Measurements from ENCODE around the gene NTNG2. TPM values are rescaled to one million over a fixed set of nuclear protein-coding genes. Genes with fewer than 3 reads are reported as not detected.

The NTNG2 gene
- total RNA-seq, 4 donors from 2014 or later, result 0.10 to 1.0 (median 0.29) TPM

DNA sequence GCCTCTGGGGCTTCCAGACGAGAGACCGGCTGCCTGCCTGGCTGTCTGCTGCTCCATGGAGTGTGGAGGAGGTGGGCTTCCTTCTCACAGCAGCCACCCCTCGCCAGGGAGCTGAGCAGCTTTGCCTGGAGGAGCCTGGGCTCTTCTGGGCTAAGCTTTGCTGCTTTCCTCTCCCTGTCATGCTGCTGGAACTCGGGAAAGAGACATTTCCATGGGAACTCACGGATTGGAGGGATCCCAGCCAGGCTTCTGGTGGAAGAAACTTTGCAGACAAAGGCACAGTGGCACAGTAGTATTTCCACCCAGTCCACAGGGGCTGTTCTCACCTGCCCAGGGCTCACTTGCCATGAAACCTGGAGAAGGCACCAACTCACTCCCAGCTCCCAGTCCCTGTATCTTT, 5.6 kb upstream of the NTNG2 start:
- no peak overlapping the region for H3K4me3 ChIP-seq (ENCODE audit: low read depth, poor library complexity, severe bottlenecking)
- 6 to 20% methylated on average over 5 of the region's 5 CpGs for WGBS, 2 donors
- DNase-seq (ENCODE audit: low spot score in 2 of 2), result no peak
- intact Hi-C loops (cut with DNase I; ENCODE audit: low total_unique reads), result no loop called here
- no peak for TF ChIP-seq POLR2A (IDR thresholded peaks at IDR 0.05)
- TF ChIP-seq, protein P1, sequence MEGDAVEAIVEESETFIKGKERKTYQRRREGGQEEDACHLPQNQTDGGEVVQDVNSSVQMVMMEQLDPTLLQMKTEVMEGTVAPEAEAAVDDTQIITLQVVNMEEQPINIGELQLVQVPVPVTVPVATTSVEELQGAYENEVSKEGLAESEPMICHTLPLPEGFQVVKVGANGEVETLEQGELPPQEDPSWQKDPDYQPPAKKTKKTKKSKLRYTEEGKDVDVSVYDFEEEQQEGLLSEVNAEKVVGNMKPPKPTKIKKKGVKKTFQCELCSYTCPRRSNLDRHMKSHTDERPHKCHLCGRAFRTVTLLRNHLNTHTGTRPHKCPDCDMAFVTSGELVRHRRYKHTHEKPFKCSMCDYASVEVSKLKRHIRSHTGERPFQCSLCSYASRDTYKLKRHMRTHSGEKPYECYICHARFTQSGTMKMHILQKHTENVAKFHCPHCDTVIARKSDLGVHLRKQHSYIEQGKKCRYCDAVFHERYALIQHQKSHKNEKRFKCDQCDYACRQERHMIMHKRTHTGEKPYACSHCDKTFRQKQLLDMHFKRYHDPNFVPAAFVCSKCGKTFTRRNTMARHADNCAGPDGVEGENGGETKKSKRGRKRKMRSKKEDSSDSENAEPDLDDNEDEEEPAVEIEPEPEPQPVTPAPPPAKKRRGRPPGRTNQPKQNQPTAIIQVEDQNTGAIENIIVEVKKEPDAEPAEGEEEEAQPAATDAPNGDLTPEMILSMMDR (IDR thresholded peaks at IDR 0.05), result no peak

DNA sequence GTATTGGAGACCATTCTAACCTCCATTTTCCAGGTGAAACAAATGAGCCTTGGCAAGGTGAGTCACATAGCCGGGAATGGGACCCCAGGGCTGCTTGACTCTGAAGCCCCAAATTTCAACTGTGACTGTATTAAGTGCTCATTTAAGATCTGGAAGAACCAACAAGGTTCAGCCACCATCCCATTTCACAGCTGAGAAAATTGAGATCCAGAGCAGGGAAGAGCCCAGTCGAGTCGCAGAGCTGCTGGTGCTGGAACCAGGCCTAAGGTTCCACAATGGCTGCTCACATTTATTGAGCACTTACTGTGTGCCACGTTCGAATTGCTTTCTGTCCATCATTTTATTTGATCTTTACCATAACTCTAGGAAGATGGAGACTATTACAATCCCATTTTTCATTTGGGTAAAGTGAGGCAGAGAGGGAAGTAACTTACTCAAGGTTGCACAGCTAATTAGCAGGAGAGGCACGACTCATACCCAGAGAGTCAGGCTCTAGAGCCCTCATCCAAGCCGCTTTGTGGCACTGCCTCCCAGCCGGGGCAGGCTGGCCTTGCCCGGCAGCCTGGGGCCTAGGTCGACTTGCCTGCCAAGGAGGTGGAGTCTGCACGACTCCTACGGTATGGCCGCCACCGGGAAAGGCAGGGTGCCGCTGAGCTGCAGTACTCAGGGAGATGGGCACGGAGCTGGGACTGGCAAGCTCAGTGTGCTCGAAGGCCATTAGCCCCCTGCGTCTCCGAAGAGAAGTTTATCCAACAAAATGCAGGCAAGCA, 4.3 kb upstream of the NTNG2 start:
- H3K4me3 ChIP-seq (ENCODE audit: low read depth, poor library complexity, severe bottlenecking), result no peak overlapping the region
- WGBS, 2 donors, result 77 to 80% methylated on average over 19 of the region's 19 CpGs
- intact Hi-C loops (cut with DNase I; ENCODE audit: low total_unique reads), result no loop called here
- TF ChIP-seq POLR2A (IDR thresholded peaks at IDR 0.05), result no peak
- TF ChIP-seq, protein P1 (IDR thresholded peaks at IDR 0.05), result no peak
- DNase-seq (ENCODE audit: low spot score in 2 of 2), result no peak

DNA sequence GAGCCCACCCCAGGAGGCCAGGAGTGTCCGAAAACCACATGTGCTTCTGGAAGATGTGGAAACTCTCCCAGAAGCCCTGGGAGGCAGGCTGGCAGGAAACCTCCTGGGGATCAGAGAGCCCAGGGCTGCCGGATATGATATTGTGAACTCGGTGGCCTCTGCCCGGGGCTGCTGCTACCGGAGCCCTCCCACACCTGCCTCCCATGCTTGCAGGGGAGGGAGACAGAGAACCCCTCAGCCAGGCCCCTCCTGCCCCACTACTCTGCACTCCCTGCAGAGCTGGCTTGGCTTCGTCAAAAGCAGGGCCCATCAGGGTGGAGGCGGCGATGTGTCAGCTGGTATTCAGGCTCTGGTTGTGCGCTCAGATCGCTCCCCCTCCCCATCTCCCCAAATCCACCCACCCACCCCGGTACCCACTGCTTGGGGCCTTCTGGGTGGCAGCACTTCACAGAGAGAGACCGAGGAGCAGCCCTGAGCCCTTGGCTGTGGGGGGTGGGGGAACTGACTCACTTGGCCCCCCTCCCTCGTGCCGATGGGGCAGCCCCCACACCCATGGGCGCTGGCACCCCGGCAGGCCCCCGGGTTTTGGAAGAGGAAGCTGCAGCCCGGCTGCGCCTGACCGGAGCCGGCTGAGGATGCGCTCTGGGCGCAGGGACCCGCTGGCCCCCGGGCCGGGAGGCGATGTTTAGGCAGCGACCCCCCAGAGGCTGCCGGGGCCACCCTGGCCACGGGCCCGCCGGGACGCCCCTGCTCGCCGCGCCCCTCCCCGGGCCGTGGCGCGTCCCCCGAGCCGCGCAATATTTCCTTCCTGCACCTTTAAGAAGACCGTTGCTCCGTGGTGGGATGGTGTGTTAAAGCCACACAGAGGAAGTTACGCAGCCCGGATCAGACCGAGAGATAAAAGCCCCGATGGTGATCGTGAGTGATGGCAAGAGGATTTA, 786 bp upstream of the NTNG2 start:
- H3K4me3 ChIP-seq (ENCODE audit: low read depth, poor library complexity, severe bottlenecking), result peak overlapping the region; percentile 26
- intact Hi-C loops (cut with DNase I; ENCODE audit: low total_unique reads), result no loop called here
- no peak for TF ChIP-seq POLR2A (IDR thresholded peaks at IDR 0.05)
- TF ChIP-seq, protein P1 (IDR thresholded peaks at IDR 0.05), result no peak
- DNase-seq (ENCODE audit: low spot score in 2 of 2), result peak in 1 of 2 donors; percentile 28
- 3 to 7% methylated on average over 16 to 37 of the region's 50 CpGs for WGBS, 2 donors

DNA sequence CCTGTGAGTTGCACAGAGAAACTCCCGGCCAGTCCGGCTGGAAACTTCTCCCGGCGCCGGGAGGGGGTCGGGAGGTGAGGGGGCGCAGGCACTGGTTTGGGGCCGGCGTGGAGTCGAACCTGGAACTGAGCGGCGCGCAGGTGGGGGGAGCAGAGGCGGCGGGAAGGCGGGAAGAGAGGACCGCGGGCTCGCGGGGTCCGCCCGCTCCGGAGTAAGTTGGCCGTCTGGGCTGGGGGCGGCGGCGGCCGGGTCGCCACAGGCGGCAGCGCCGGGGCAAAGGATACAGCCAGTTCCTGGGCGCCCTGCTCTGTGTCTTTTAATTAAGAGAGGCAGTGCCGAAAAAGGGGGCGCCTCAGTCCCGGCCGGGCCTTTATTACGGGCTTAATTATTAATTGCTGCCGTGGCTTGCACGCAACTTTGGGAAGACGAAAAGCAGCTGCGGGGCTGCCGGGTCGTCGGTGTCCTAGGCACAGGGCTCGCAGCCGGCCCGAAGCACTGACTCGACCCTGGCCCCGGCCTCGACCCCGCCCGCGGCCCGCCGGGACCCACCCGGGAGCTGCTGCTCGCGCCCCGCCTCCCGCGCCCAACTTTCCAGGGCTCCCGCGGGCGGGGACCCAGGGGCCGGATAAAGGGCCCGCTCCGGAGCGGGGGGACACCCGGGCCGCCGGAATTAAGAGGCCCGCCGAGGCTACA, 1.1 kb downstream of the NTNG2 start:
- peak overlapping the region; percentile 20 for H3K4me3 ChIP-seq (ENCODE audit: low read depth, poor library complexity, severe bottlenecking)
- WGBS, 2 donors, result 1 to 2% methylated on average over 46 to 54 of the region's 74 CpGs
- DNase-seq (ENCODE audit: low spot score in 2 of 2), result no peak
- no peak for TF ChIP-seq POLR2A (IDR thresholded peaks at IDR 0.05)
- TF ChIP-seq, protein P1 (IDR thresholded peaks at IDR 0.05), result no peak
- intact Hi-C loops (cut with DNase I; ENCODE audit: low total_unique reads), result no loop called here

DNA sequence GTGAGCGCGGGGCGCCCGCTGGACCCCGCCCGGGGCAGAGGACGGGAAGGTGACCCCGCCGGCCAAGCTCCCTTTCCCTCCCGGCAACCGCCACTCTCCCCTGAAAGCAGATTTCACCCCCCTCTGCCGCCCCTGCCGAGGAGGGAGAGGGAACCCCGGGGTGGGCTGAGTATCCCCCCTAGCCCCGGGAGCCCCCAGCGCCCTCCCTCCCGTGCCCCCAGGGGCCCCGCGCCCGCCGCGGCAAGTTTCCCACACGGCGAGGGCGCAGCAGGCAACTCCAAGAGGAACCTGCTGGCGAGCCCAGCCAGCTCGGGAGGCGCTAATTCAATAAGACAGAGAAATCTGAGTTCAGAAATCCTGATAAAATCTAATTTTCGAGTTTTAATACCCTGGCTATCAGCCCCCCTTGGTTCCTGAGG, 1.6 kb downstream of the NTNG2 start:
- intact Hi-C loops (cut with DNase I; ENCODE audit: low total_unique reads), result no loop called here
- no peak for DNase-seq (ENCODE audit: low spot score in 2 of 2)

More for the DNA sequence above, 1.6 kb downstream of the NTNG2 start:
- H3K4me3 ChIP-seq (ENCODE audit: low read depth, poor library complexity, severe bottlenecking), result no peak overlapping the region
- WGBS, 2 donors, result 0% methylated on average over 7 to 28 of the region's 29 CpGs
- TF ChIP-seq, protein P1 (IDR thresholded peaks at IDR 0.05), result no peak
- no peak for TF ChIP-seq POLR2A (IDR thresholded peaks at IDR 0.05)
